Fibroblast of mammary gland (primary cell): Measurements from ENCODE around the gene SPARCL1.

Experiments
- DNase-seq: peaks from one replicate; pipeline ENCODE4 v3.0.0-alpha.2; 2010; ENCODE audit warnings: low read depth
- H3K4me3 ChIP-seq: 2 replicates; pipeline ENCODE4 v1.5.1; 2011; ENCODE audit warnings: low read depth, mild to moderate bottlenecking, low read length, moderate library complexity; ENCODE audit not compliant: control insufficient read depth
- CTCF ChIP-seq: conservative IDR thresholded peaks from 2 replicates; pipeline ENCODE4 v1.5.1; 2011; ENCODE audit warnings: low read depth, low read length, inconsistent platforms; ENCODE audit not compliant: control insufficient read depth, insufficient read depth

SPARCL1 gene

GRCh38 chr4:87506974-87507701 lies 22.0 kb downstream of the SPARCL1 start:
- H3K4me3 ChIP-seq = no peak overlapping the region

GRCh38 chr4:87505862-87506261 lies 23.3 kb downstream of the SPARCL1 start:
- TF ChIP-seq CTCF = peak; percentile 32
- no peak for DNase-seq
- no peak overlapping the region for H3K4me3 ChIP-seq

More at GRCh38 chr4:87506974-87507701, 22.0 kb downstream of the SPARCL1 start:
- DNase-seq = peak; percentile 92
- no peak for TF ChIP-seq CTCF

GRCh38 chr4:87502580-87503238 lies 26.5 kb downstream of the SPARCL1 start:
- no peak overlapping the region for H3K4me3 ChIP-seq
- peak; percentile 54 for DNase-seq
- TF ChIP-seq CTCF = no peak

GRCh38 chr4:87500092-87500462 lies 29.1 kb downstream of the SPARCL1 start:
- DNase-seq = no peak
- TF ChIP-seq CTCF = no peak
- H3K4me3 ChIP-seq = no peak overlapping the region

- H3K4me3 ChIP-seq = no peak overlapping the region
- DNase-seq = no peak
- no peak for TF ChIP-seq CTCF
These were observed 29.6 kb downstream of the SPARCL1 start for GRCh38 chr4:87499403-87500091.

GRCh38 chr4:87498446-87498900 lies 30.7 kb downstream of the SPARCL1 start:
- DNase-seq = peak; percentile 81
- no peak for TF ChIP-seq CTCF
- peak overlapping the region; percentile 34 for H3K4me3 ChIP-seq
